Measurements from ENCODE around the gene OTOF.

DNA sequence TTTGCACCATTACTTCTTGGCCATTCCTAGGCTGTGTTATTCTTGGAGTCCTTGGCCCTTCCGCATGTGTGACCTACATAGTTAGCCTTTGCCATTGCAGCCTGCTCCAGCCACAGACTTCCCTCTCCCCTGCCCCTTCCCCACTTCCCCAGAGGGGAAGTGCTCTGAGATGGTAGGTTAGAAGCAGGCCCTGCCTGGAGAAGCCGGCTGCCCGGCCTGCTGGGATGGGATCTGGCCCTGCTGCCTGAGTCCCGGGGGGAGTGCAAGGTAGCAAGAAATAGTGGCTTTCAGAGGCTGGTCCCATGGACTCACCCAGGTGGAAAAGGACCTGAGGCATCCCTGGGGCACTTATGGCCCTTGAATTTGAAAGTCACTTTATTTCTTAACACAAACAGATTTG, 28.4 kb upstream of the OTOF start:
- TF ChIP-seq, protein P1, sequence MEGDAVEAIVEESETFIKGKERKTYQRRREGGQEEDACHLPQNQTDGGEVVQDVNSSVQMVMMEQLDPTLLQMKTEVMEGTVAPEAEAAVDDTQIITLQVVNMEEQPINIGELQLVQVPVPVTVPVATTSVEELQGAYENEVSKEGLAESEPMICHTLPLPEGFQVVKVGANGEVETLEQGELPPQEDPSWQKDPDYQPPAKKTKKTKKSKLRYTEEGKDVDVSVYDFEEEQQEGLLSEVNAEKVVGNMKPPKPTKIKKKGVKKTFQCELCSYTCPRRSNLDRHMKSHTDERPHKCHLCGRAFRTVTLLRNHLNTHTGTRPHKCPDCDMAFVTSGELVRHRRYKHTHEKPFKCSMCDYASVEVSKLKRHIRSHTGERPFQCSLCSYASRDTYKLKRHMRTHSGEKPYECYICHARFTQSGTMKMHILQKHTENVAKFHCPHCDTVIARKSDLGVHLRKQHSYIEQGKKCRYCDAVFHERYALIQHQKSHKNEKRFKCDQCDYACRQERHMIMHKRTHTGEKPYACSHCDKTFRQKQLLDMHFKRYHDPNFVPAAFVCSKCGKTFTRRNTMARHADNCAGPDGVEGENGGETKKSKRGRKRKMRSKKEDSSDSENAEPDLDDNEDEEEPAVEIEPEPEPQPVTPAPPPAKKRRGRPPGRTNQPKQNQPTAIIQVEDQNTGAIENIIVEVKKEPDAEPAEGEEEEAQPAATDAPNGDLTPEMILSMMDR (IDR thresholded peaks at IDR 0.05; ENCODE audit: poor library complexity) = no peak
- no peak for TF ChIP-seq EZH2phosphoT487 (IDR thresholded peaks at IDR 0.05; ENCODE audit: low read depth, severe bottlenecking, unreplicated experiment)
